HL-60/S4 treated with phorbol 12-myristate 13-acetate at 8.2 ng/mL for 4 days and 3 days (cell line): ENCODE results near the gene SIX3.

Experiments
- in situ Hi-C: fragments of 300-500 bp; cut with MboI; formaldehyde crosslinking; loops from 2 replicates; pipeline ENCODE4 v1.15.0; 2022; ENCODE audit warnings: low sequenced_read_pairs

SIX3 gene

DNA sequence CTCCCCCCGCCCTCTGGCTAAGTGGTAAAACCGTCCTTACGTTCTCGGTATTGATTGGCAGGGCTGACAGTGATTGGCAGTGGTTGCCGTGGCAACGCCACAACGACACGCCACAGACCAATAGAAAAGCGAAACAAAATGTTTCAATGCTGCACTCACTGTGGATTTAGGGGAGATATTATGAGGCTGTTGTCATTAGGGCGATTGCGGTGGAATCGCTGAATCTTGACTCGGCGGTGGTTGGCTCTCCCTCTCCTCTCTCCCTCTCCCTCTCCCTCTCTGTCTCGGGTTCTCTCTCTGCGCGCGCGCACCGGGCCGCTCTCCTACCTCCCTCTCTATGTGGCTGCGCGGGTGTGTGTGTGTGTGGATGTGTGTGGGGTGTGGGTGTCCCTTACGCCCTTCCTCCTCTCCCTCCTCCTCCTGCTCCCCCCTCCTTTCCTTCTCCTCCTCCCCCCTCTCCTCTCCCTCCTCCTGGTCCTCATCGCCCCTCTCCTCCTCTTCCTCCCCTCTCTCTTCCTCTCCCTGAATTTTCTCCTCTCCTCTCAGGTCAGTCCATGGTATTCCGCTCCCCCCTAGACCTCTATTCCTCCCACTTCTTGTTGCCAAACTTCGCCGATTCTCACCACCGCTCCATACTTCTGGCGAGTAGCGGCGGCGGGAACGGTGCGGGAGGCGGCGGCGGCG lies at the start of gene SIX3:
Gene SIX3, plus strand, starts transcription at position 152 of the 684 bp plus-strand sequence. Its CDS starts 403 bp downstream, at position 555.
- in situ Hi-C loops, result no loop called here

DNA sequence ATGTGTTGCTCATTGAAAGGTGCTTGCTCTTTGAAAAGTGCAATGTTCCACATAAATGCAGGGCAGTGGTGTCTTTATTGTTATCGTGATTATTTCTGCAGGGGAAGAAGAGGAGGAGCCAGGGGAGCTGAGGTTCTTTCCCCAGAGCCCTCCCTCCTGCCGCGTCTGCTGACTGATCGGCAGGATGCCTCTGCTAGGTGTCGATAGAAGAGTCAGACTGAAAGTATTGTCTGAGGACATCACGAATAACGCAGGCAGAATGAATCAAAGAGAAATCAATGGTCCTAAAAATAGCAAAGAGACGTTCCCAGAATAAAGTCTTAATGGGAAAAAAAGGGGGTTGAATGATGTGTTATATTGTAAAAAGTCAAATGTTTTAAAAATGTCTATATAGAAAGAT lies 47.4 kb upstream of the SIX3 start:
- in situ Hi-C loops, result no loop called here

DNA sequence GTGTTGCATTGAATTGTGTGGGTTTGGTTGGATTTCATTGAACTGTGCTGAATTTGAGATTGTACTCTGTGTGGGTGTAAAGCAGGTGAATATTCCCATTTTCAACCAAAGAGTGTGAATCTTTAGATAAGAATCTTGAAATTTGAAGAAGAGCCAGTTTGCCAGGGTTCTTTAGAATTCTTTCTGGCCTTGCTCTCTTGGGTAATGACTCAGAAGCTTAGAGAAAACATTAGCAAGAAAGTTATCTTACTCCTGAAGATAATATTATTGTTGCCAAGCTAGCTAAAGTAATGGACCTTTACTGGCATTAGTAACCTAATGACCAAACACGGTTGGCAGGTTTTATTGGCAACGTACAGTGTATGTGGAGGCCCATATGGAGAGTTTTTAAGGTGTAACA lies 46.4 kb upstream of the SIX3 start:
- in situ Hi-C loops, result no loop called here

DNA sequence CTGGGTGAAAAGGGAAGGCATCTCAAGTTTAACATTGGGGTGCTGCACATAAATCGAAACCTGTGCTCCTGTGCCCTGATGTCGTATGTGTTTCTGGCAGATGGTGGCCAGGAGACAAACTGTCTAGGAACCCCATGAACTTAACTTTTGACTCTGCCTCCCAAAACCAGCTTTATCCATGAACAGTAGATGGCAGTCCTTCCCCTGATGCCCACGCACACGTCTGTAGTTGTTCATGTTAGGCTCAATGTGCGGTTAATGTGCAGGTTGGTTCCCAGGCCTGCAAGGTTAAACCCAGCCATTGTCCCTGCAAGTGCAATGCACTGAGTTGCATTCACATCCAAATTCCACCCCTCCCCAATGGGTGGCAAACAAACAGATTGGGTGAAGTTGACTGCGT lies 44.1 kb upstream of the SIX3 start:
- in situ Hi-C loops, result no loop called here

- in situ Hi-C loops, result no loop called here
Measured at GRCh38 chr2:44902217-44903137, 39.0 kb upstream of the SIX3 start.

- in situ Hi-C loops, result no loop called here
Measured at GRCh38 chr2:44904578-44904977, 36.9 kb upstream of the SIX3 start.

DNA sequence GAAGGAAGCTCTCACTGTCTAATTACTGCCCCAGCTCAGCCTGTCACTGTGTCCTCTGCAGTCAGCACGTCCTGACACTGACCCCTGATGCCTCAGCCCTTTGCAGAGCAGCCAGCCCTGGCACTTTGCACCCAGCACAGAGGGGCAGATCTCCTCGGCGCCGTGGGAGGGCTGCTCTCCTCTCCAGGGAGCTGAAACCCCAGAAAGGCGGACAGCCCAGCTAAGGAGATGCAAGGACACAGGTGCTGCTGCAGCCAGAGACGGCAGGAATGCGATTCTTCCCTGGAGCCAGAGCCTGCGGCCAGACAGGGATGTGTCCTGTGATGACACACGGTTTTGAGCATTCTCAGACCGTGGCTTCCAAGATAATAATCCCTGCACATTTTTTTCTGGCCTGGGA lies 34.5 kb upstream of the SIX3 start:
- in situ Hi-C loops, result no loop called here

DNA sequence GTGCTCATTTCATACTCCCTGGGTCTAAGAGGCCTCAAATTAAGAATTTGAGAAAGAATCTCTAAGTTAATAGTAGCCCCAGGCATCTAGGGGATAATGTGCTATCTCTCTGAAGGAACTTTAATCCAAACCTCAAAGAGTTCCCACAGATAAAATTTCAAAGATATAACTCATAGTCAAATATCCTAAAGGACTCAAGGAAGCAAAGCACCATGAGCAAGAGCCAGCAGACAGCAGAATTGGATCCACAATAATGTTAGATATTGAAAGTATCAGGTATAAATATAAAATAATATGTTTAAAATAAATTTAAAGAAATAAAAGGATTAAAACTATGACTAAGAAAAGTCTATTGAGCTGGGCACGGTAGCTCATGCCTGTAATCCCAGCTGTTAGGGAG lies 31.7 kb upstream of the SIX3 start:
- in situ Hi-C loops, result no loop called here

GRCh38 chr2:44912660-44913059 lies 28.8 kb upstream of the SIX3 start:
- in situ Hi-C loops, result no loop called here

- in situ Hi-C loops, result no loop called here
Measured at GRCh38 chr2:44916291-44916690, 25.2 kb upstream of the SIX3 start.

- in situ Hi-C loops, result no loop called here
Measured at GRCh38 chr2:44918095-44918775, 23.3 kb upstream of the SIX3 start.

DNA sequence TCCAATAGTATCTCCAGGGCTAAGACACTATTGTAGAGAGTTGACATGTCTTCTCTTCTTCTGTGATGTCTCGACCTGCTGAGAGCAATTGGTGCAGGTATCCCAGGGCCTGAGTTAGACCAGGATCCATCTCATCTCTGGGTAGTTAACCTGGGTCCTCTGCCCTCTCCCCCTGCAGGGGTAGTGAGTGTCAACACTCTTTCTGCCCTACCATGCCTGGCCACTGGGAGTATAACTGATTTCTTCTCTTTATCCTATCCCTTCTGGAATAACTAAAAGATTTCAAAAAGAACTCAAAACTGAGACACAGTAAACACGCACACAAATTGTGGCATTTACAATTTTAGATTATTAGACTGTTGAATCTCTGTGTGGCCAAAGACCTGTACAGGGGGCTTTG lies 20.8 kb upstream of the SIX3 start:
- in situ Hi-C loops, result no loop called here

- in situ Hi-C loops, result no loop called here
Measured at GRCh38 chr2:44922776-44923175, 18.7 kb upstream of the SIX3 start.

GRCh38 chr2:44925561-44926136 lies 15.9 kb upstream of the SIX3 start:
- in situ Hi-C loops, result no loop called here

DNA sequence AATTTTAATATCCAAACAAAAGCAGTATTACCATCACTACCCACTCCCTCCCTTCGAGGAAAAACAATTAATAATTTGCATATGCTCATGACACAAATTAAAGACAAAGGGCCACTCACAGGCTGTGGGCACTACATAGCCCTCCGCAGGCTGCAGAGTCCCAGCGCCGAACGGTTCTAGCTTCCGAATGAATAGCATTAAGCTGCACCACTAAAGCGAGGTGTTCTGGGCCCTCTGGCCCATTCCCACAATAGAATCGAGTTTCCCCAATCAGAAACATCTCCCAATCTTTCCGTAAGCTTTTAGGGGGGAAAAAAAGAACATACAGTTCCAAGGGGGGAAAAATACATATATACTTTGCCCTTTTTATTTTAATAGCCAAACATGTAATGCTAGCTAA lies 14.5 kb upstream of the SIX3 start:
- in situ Hi-C loops, result no loop called here

GRCh38 chr2:44927985-44928482 lies 13.5 kb upstream of the SIX3 start:
- in situ Hi-C loops, result no loop called here

DNA sequence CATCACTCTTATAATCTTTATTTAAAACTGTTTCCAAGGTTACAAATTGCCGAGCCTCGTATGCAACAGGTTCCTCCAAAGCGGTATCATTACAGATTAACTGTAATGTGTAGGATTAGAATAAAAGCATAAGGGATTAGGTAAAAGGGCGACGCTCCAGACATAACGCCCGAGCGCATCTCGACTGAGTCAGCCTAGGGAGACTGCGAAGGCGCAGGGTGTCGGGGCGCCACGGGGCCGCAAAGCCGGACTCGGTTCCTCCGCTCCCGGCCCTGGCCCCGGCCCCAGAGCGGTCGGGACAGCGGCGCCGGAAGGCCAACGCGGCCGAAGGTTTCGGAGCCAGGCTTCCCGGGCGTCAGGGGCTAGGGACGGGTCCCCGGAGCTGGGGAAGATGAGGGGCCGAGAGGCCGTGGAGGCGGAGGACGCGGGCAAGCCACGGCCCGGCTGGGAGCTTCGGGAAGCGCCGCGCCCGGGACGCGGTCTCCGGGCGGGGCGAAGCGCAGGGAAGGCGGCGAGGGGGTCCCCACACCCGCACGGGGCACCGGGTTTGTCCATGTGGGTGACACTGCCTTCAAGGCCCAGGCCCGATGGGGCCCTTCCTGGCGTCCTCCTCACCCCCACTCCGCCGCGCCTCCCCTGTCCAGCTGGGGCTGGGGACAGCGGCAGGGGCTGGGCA lies 12.9 kb upstream of the SIX3 start:
- in situ Hi-C loops, result no loop called here

GRCh38 chr2:44929159-44929734 lies 12.3 kb upstream of the SIX3 start:
- in situ Hi-C loops, result no loop called here

DNA sequence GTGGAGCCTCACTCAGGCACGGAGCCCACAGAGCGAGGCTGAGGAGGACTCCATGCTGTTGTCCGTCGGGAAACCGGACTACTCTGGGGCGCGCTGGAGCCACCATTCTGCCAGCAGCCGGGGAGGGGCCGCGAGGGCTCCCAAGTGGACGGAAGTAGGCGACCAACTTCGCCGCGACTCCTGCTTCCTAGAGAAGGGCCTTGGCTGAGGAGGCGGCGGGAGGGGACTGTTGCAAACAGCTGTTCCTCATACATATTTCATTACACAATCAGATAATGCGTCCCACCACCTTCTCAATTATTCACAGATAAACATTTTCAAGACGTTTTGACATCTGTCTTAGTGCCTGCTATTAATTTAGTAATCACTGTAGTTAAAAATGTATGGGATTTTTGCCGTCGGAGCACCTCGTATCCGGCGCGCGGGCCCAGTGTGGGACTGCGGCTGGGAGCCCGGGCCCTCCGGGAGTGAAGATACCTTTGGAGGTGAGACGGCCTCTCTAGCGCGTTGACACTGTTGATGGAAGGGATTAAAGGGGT lies 11.7 kb upstream of the SIX3 start:
- in situ Hi-C loops, result no loop called here
